Epithelial cell of esophagus (primary cell): ENCODE measurements around the gene HTR1D.
A peak's percentile ranks its signal among the peaks of the same experiment; 100 is the strongest.
"Not testable (repeated sequence)": the region's sequence is repeated elsewhere in the genome, so short reads cannot be mapped to it uniquely, and the experiment has no call there.

Experiments
- DNase-seq: peaks from one replicate; pipeline ENCODE4 v3.0.0; 2010; ENCODE audit warnings: low read depth
- H3K4me3 ChIP-seq: 2 replicates; pipeline ENCODE4 v1.5.1; 2011; ENCODE audit warnings: mild to moderate bottlenecking, low read length, control low read depth
- TF ChIP-seq, protein P1 (sequence below): IDR thresholded peaks from 2 replicates; pipeline ENCODE4 v1.5.1; 2011; ENCODE audit warnings: low read depth, mild to moderate bottlenecking, low read length, control low read depth, inconsistent platforms; ENCODE audit not compliant: insufficient read depth; ENCODE audit errors: missing control alignments

The HTR1D gene

DNA sequence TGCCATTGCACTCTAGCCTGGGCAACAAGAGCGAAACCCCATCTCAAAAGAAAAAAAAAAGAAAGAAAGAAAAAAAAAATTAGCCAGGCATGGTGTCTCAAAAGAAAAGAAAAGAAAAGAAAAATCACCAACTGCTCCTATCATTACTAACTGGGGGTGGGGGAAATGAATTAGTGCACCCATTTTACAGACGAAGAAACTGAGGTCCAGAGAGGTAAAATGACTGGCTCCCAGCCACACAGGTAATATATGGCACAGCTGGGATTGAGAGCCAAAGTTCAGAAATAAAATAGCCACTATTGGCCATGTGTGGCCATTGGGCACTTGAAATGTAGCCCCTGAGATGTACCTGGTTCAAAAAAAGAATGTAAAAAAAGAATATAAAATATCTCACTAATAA, 8.8 kb downstream of the HTR1D start:
- no peak for DNase-seq
- no peak overlapping the region for H3K4me3 ChIP-seq
- TF ChIP-seq, protein P1, sequence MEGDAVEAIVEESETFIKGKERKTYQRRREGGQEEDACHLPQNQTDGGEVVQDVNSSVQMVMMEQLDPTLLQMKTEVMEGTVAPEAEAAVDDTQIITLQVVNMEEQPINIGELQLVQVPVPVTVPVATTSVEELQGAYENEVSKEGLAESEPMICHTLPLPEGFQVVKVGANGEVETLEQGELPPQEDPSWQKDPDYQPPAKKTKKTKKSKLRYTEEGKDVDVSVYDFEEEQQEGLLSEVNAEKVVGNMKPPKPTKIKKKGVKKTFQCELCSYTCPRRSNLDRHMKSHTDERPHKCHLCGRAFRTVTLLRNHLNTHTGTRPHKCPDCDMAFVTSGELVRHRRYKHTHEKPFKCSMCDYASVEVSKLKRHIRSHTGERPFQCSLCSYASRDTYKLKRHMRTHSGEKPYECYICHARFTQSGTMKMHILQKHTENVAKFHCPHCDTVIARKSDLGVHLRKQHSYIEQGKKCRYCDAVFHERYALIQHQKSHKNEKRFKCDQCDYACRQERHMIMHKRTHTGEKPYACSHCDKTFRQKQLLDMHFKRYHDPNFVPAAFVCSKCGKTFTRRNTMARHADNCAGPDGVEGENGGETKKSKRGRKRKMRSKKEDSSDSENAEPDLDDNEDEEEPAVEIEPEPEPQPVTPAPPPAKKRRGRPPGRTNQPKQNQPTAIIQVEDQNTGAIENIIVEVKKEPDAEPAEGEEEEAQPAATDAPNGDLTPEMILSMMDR = no peak

DNA sequence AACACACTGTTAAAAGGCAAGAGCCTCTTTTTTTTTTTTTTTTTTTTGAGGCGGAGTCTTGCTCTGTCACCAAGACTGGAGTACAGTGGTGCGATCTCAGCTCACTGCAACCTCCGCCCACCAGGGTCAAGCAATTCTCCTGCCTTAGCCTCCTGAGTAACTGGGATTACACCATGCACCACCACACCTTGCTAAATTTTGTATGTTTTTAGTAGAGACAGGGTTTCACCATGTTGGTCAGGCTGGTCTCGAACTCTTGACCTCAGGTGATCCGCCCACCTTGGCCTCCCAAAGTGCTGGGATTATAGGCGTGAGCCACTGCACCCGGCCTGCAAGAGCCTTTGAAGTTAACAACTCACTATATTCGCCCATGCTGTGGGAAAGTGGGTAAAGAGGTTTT, 9.6 kb downstream of the HTR1D start:
- not testable (repeated sequence) for H3K4me3 ChIP-seq, DNase-seq

DNA sequence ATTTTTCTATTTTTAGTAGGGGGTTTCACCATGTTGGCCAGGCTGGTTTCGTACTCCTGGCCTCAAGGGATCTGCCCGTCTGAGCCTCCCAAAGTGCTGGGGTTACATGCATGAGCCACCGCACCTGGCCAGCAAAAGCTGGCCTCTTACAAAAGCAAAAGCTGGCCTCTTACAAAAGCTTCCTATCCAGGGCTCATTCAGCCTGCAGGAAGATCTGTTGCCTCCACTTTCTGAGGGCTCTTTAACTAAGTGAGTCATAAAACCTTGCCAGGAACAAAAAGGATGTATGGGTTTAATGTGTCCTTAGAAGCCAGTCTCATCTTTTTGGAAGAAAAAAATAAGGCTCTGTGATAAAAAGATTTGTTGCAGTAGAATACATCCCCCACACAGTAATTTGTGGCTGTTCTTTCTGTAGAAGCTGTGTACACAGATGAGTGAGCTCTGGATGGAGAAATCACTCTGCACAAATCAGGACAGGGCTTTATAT, 15.0 kb downstream of the HTR1D start:
- no peak overlapping the region for H3K4me3 ChIP-seq
- TF ChIP-seq, protein P1 = no peak
- DNase-seq = peak; percentile 67

DNA sequence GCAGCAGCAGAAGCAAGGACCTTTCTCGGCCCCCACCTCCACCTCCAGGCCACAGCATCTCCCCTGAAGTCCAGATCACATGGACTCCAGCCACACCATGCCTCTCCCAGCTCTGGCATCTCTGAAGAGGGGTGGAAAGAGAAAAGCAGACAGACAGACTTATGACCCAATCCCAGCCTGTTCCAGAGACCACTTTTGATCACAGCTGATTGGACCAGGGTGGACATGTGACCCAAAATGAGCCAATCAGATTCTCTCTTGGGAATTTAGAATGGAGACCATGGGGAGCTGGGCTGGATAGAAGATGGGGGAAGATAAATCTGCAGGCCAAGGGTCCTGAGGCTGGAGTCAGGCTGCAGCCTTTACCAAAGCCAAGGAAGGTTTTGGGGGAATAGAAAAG, 16.4 kb downstream of the HTR1D start:
- no peak for DNase-seq
- no peak overlapping the region for H3K4me3 ChIP-seq
- TF ChIP-seq, protein P1 = no peak

DNA sequence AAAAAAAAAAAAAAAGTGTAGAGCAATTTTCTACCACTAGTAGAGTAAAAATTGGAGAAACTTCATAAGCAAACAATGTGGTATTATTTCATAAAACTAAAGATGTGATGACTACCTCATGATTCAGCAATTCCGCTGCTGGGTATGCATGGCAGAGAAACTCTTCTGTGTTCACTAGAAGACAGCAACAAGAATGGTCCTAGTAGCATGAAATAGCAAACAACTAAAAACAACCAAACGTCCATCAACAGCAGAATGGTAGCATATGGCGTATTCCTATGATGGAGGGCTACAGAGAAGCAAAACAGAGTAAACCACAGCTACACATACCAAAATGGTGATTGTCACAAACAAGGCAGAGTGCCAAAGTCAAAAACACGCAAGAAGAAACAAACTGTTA, 18.9 kb downstream of the HTR1D start:
- H3K4me3 ChIP-seq = no peak overlapping the region
- peak; percentile 93 for DNase-seq
- TF ChIP-seq, protein P1 = no peak

DNA sequence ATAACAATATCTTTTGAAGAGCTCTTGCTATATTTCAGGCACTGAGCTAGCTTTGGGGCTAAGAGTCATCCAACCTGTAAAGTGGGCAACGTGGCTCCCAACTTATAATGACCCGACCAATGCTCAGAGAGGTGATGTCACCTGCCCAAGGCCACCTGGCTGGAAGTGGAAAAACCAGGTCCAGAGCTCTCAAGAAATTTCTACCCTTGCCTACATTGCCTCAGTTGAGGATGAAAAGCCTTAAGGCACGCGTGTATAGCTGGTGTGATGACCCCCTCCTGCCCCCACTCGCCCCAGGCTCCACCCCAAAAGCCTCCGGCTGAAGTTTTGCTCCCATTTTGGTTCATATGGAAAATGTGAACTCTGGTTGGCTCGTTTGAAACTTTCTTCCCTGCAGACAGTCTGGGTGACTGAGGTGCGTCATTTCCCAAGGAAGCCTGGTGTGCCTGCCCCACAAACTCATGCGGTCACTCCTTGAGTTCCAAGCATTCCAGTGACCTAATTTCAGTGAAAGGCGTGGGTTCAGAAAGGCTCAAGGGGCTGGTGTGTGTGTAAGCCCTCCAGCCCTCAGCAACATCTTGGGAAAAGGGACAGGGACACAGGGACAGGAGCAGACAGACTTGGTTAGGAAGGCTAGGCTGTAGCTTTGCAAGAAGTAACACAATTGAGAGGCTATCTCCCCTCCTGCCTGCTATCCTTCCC, 20.5 kb downstream of the HTR1D start:
- peak; percentile 99 for DNase-seq
- TF ChIP-seq, protein P1 = no peak
- no peak overlapping the region for H3K4me3 ChIP-seq

DNA sequence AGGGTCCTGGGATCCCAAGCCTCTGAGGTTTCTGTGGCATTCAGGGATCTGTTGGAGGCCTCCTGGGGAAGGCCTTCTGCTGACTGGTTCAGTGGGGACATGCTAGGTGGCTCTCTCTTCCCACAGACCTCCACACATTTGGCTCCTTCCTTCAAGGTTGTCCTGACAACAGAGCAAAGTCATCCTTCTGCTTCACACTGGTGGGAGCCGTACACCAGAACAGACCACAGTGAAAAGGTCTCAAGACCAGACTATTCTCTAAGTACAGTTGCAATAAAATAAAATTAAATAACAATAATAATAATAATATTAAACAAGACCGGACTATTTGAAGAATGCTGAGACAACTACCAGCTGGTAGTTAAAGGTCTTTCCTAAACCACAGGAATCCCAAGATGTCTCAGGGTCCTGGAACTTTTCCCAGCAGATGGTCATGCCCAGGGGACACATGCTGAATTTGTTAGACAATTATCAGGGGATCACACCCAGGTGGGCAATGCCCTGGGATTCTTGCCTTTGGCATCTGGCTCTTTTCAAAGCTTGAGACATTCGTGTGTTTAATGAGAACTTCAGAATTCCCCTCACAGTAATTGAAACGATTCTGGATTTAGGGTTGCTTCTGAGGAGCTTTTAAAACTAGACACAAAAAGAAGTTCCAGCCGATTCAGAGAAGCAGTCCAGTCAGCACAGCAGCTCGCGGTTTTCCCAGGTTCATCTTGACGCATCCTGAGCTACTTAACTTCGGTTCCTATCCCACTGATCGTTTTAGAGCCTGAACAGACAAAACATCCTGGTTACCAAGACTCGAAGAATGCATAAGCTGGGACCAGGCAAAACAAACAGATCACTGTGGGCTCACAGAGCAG, 22.9 kb downstream of the HTR1D start:
- peak; percentile 88 for DNase-seq
- no peak overlapping the region for H3K4me3 ChIP-seq

More for the DNA sequence above, 22.9 kb downstream of the HTR1D start:
- TF ChIP-seq, protein P1 = no peak
